ENCODE results near the gene ROR2.

- TF ChIP-seq EZH2phosphoT487 (IDR thresholded peaks at IDR 0.05; ENCODE audit: insufficient read depth, low read depth) (no peak), EZH2 (IDR thresholded peaks at IDR 0.05; ENCODE audit: insufficient read depth, poor library complexity, severe bottlenecking) (no peak)
Observed at GRCh38 chr9:91646702-91647101, 303.3 kb downstream of the ROR2 start.

Data from GM23248 (cell line).